AG10803 (cell line): ENCODE results near the gene NEUROD2.

Experiments used
- DNase-seq: peaks from one replicate; pipeline ENCODE4 v3.0.0; 2010; ENCODE audit warnings: low read depth
- H3K4me3 ChIP-seq: 2 replicates; pipeline ENCODE4 v1.5.1; 2011; ENCODE audit warnings: mild to moderate bottlenecking, low read length, control low read depth
- CTCF ChIP-seq: conservative IDR thresholded peaks from 2 replicates; pipeline ENCODE4 v1.5.1; 2011; ENCODE audit warnings: mild to moderate bottlenecking, low read length, control low read depth, inconsistent platforms

NEUROD2 gene

GRCh38 chr17:39600997-39601597, 6.6 kb downstream of the NEUROD2 start:
- no peak for TF ChIP-seq CTCF
- no peak overlapping the region for H3K4me3 ChIP-seq
- no peak for DNase-seq

GRCh38 chr17:39600288-39600996, 7.3 kb downstream of the NEUROD2 start:
- no peak for TF ChIP-seq CTCF
- DNase-seq, result no peak
- H3K4me3 ChIP-seq, result no peak overlapping the region

- DNase-seq, result no peak
- TF ChIP-seq CTCF, result no peak
- H3K4me3 ChIP-seq, result no peak overlapping the region
Observed at GRCh38 chr17:39599665-39600231, 8.0 kb downstream of the NEUROD2 start.

- TF ChIP-seq CTCF, result no peak
- DNase-seq, result no peak
- H3K4me3 ChIP-seq, result no peak overlapping the region
Observed at GRCh38 chr17:39599004-39599664, 8.6 kb downstream of the NEUROD2 start.

- no peak for TF ChIP-seq CTCF
- H3K4me3 ChIP-seq, result no peak overlapping the region
- no peak for DNase-seq
Observed at GRCh38 chr17:39598630-39599003, 9.1 kb downstream of the NEUROD2 start.

GRCh38 chr17:39598047-39598481, 9.7 kb downstream of the NEUROD2 start:
- H3K4me3 ChIP-seq, result no peak overlapping the region
- TF ChIP-seq CTCF, result no peak
- DNase-seq, result no peak
